Stimulated activated CD4-positive, alpha-beta T cell treated with anti-CD3 and anti-CD28 coated beads, TNF-alpha, amount 100 ng/mL, for 48 hours (primary cell): Measurements from ENCODE around the gene LMTK3.
A peak's percentile ranks its signal among the peaks of the same experiment; 100 is the strongest.
"Not testable (repeated sequence)": the region's sequence is repeated elsewhere in the genome, so short reads cannot be mapped to it uniquely, and the experiment has no call there.

Experiments used
- DNase-seq, 3 donors: peaks; one replicate each; pipeline ENCODE4 v3.0.0-alpha.2; 2020; ENCODE audit warnings: low read depth in 3 of 3

Gene LMTK3

DNA sequence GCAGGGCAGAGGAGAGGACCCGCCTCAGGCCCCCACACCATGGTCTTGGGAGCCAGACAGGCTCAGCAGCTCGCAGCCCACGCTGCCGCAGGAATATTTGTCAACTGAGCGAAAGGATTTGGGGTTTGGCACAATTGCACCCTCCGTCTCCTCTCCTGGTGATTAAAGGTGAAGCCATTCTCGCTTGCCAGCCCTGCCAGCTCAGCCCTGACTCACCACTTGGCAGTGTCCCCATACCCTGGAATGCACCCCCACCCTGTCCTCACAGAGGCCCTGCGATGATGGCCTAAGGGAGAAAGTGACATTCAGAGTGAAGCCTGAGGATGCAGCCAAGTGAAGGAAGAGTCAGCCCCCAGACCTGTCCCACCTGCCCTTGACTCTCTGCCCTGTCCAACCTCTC is 23.7 kb downstream of the LMTK3 start:
- DNase-seq, result no peak

DNA sequence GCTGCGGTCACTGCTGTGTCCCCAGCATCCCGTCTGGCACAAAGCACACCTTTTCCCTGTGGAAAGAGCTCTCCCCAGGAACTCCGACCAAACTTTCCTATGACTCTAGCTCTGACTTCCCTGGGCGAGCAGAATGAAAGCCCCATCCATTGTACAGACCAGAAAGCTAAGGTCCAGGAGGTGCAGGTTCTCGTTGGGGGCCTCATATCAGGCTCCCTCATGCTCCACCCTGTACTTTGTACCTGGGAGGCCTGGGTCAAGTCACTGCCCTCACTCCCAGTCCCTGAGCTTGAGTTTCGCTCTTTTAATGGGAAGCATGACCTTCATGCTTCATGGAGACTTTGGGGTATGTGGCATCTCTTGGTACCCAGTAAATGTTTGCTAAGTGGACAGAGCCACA is 24.1 kb downstream of the LMTK3 start:
- no peak for DNase-seq

- not testable (repeated sequence) for DNase-seq
These were observed 24.9 kb downstream of the LMTK3 start for GRCh38 chr19:48486706-48487105.

DNA sequence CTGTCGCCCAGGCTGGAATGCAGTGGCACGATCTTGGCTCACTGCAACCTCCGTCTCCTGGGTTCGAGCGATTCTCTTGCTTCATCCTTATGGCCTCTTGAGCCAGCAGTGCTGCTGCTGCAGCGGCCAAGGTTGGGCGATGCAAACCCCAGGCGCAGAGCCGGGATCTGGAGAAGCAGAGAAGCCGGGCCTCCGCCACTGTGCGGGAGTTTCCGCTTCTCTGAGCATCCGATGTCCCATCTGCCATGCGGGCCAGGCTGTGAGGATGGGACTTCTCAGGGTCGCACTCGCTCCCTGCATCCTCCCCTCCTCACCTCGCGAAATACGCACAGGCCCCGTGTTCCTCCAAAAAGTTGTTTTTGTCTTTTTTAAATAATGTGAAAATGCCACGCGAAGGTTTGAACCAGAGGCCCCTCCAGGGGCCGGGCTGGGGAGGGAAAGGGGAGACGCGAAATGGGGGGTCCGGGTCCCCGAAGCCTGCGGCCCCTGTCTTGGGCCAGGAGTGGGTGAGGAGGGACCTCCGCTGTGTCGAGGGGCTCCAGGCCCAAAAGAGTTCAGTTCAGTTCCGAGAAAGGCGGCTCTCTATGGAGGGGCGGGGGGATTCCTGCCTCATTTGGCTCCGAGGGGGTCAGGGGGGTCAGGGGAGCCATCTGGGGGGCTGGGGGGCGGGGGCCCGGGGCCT is 26.6 kb downstream of the LMTK3 start:
- no peak for DNase-seq

GRCh38 chr19:48484247-48484893 is 27.3 kb downstream of the LMTK3 start:
- no peak for DNase-seq

GRCh38 chr19:48483301-48483700 is 28.3 kb downstream of the LMTK3 start:
- DNase-seq, result no peak

GRCh38 chr19:48481846-48482639 is 29.6 kb downstream of the LMTK3 start:
- no peak for DNase-seq

DNA sequence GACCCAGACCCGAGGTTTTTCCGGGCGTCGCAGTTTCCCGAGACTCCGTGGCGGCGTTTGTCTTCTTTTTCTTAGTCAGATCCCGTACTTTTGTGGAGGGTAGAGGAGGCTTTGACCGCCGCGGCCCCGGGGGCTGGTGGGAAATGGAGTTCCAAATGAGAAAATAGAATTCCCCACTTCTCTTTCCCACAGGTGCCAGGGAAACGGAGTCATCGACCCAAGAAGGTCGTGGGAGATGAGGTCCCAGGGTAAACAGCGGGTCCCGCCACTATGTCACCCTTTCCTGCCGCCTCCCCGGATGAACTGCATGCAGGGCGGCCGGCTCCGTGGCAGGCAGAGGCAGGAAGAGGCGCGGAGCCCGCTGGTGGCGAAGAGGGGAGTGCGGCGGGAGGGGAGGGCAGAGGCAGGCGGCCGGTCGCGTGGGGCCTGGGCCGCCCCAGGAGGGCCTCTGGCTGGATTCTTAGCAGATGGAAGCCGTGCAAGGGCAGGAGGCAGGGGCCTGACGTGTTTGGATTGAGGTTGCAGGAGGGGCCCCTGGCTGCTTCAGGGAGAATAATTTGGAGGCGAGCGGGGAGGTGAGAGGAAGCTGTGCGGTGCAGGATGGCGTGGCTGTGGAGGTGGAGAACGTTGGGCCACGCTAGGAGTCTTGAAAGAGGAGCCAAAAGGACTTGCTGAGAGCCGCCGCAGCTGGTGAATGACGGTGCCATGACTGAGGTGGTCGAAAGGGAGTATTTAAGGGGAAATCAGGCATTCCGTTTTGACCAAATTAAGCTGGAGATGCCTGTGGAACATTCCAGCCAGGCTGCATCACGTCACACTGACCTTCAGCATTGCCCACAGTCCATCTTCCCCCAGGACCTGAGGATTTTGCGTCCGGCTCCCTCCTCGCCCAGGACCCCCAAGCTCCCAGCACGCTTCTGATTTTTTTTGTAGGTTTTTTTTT is 30.8 kb downstream of the LMTK3 start:
- peak in 2 of 3 donors; percentile 22 to 30 for DNase-seq

- no peak for DNase-seq
These were observed 31.5 kb downstream of the LMTK3 start for GRCh38 chr19:48480183-48480557.

GRCh38 chr19:48479686-48480085 is 31.9 kb downstream of the LMTK3 start:
- DNase-seq, result no peak

GRCh38 chr19:48478339-48479256 is 33.0 kb downstream of the LMTK3 start:
- no peak for DNase-seq

DNA sequence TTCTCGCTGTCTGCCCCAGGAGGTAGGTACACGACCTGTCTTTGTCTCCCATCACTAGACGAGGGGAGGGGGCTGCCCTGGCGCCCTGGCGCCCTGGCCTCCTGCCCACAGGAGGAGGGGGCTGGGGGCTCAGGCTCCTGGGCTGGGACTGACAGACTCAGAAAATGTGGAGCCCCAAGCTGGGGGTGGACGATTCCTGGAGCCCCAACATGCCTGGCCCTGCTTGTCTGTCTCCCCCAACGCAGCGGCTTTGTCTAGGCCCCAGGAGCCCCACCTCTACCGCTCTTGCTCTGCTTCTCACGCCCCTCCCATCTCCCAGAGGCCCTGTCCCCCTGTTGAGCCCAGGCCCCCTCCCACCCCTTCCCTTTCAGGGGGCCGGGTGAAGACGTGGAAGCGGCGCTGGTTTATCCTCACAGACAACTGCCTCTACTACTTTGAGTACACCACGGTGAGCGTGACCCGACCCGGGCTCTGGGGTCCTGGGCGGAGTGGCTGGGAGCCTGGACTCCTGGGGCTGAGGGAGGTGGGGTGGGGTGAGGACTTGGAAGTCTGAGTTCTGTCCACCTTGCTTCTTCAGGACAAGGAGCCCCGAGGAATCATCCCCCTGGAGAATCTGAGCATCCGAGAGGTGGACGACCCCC is 33.8 kb downstream of the LMTK3 start:
- no peak for DNase-seq

DNA sequence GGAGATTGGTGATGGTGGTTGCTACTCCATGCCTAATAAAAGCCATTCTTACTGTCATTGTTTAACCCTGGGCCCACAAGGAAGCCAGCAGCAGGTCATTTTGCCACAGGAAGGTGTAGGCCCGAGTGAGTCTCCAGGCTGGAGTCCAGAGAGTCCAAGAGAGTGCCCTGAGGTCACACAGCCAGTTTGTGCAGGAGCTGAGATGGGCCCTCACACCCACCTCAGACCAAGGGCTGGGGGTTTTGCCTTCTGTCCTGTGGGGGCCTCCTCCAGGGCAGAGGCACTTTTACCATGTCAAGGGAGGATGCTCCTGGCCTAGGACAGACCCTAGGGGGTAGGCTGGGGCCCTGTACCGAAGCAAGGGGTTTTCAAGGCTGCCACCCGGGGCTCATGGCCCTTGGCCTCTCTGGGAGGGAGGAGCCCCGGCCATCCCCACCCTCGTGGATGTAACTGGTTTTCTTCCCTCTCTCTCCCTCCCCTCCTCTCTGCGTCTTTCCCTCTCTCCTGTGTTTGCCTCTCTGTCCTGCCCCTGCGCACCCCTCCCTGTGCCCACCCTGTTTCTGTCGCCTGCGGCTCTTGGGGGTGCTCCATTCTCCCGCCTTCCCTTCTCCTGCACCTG is 34.5 kb downstream of the LMTK3 start:
- no peak for DNase-seq

GRCh38 chr19:48476176-48476575 is 35.5 kb downstream of the LMTK3 start:
- DNase-seq, result no peak

GRCh38 chr19:48475369-48476068 is 36.1 kb downstream of the LMTK3 start:
- no peak for DNase-seq

DNA sequence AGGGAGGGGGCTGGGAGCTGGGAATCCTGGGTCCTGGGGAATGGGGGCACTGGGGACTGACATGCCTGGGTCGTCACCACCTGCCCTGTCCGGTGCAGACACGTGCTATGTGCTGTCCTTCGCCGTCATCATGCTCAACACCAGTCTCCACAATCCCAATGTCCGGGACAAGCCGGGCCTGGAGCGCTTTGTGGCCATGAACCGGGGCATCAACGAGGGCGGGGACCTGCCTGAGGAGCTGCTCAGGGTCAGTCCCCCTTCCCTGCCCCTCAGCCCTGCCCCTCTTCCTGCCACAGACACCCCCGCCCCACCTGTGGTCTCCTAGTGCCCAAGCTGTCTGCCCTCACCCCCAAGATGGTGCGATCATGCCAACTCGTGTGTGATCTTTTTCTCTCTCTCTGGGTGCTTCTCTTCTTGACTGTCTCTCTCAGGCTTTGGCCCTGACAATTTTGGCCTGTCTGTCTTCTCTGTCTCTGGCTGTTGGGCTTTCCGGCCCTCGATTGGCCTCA is 37.5 kb downstream of the LMTK3 start:
- DNase-seq, result no peak

DNA sequence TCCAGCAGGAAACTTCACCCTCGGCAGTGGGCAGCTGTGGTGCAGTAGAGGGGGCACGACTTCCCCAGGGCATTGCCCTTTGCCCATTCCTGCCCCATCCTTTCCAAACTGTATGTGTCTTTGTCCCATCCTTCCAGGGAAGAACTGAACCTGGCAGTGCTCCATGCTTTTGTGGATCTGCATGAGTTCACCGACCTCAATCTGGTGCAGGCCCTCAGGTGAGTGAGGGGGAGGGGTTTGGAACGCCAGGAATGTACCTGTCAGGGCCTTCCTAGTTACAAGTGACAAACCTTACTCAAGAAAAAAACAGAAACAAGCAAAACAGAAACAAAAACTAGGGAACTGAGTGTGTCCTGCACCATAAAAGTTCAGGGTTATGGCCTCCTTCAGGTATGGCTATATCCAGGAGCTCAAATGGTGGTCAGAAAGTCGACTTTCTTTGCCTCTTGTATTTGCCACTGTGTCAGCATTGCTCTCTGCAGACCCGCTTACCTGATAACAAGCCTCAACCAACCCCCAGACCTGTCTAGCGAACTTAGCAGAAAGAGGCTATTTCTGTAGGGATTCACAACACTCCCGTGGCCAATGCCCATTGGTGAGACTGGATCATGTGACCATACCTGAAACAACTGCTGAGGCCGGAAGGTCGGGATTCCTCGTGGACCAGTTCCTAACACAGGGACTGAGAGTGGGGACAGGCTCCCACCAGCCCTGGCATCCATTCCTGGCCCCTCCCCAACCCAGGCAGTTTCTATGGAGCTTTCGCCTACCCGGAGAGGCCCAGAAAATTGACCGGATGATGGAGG is 38.3 kb downstream of the LMTK3 start:
- DNase-seq, result no peak

GRCh38 chr19:48471836-48472235 is 39.8 kb downstream of the LMTK3 start:
- DNase-seq, result no peak
